Panc1 (cell line): ENCODE results near the gene MYCBP2. TPM values are rescaled to one million over a fixed set of nuclear protein-coding genes. Genes with fewer than 3 reads are reported as not detected.

Experiments
- ATAC-seq: fragments of 200-7000 bp; cut with Tn5 transposase; 2 replicates; pipeline ENCODE4 v1.9.1; 2020; ENCODE audit warnings: mild to moderate bottlenecking, moderate library complexity
- BruUV-seq: library from RNA; stranded (reverse); fragments of 400-500 nt; replicated peaks from 2 replicates; lab custom pipeline; 2021; lab: Mats Ljungman, UMichigan
- CTCF ChIA-PET: fragments of 300-600 bp; sonication (Branson Sonifier 250); formaldehyde crosslinking; loops from one replicate; lab custom pipeline; 2022; ENCODE audit warnings: antibody characterized with exemption; lab: Charles Lee
- POLR2A ChIA-PET: fragments of 300-600 bp; sonication (Branson Sonifier 250); formaldehyde crosslinking; loops from one replicate; lab custom pipeline; 2022; ENCODE audit warnings: antibody characterized with exemption; lab: Charles Lee
- DNase-seq: peaks from one replicate; pipeline ENCODE4 v3.0.0-alpha.2; 2010; ENCODE audit warnings: low read depth, low spot score
- H3K27ac ChIP-seq: 2 replicates; pipeline ENCODE4 v1.5.1; 2011; ENCODE audit warnings: mild to moderate bottlenecking, low read length, inconsistent platforms
- H3K27me3 ChIP-seq: fragments of 200-500 bp; sonication (Bioruptor generic); 2 replicates; pipeline ENCODE4 v1.6.0; 2014; ENCODE audit warnings: low read length, inconsistent platforms; ENCODE audit not compliant: control insufficient read depth, insufficient read depth
- H3K36me3 ChIP-seq: fragments of 200-500 bp; sonication (Bioruptor generic); 2 replicates; pipeline ENCODE4 v1.5.1; 2014; ENCODE audit warnings: inconsistent platforms, mild to moderate bottlenecking, low read length, moderate library complexity; ENCODE audit not compliant: control insufficient read depth, insufficient read depth
- H3K4me1 ChIP-seq: 2 replicates; pipeline ENCODE4 v1.5.1; 2011; ENCODE audit warnings: inconsistent platforms, mild to moderate bottlenecking, low read length, moderate library complexity; ENCODE audit not compliant: control insufficient read depth, insufficient read depth
- H3K4me3 ChIP-seq, 2 experiments: 2 replicates each; pipeline ENCODE4 v1.5.1; 2011 to 2012; ENCODE audit warnings: low read depth in 2 of 2, low read length in 2 of 2, mild to moderate bottlenecking in 2 of 2, inconsistent platforms in 1 of 2, moderate library complexity in 1 of 2
- H3K9me3 ChIP-seq: fragments of 200-500 bp; sonication (Bioruptor generic); 2 replicates; pipeline ENCODE4 v1.5.1; 2014; ENCODE audit warnings: low read depth, mild to moderate bottlenecking, inconsistent platforms, low read length, moderate library complexity; ENCODE audit not compliant: control insufficient read depth, insufficient read depth
- POLR2AphosphoS5 ChIP-seq: IDR thresholded peaks from 2 replicates; pipeline ENCODE4 v1.6.1; 2012; ENCODE audit warnings: mild to moderate bottlenecking, low read depth, low read length, moderate library complexity
- SIN3A ChIP-seq: IDR thresholded peaks from 2 replicates; pipeline ENCODE4 v1.6.1; 2012; ENCODE audit warnings: low read depth, mild to moderate bottlenecking, low read length, moderate library complexity, borderline replicate concordance; ENCODE audit not compliant: insufficient read depth
- TCF7L2 ChIP-seq: IDR thresholded peaks from 2 replicates; pipeline ENCODE4 v1.6.1; 2011; ENCODE audit warnings: mild to moderate bottlenecking, low read depth, low read length, inconsistent platforms
- in situ Hi-C: cut with HindIII; loops from 2 replicates; pipeline ENCODE4 v1.10.0; 2016; ENCODE audit warnings: low sequenced_read_pairs, low pct_unique_long_range_greater_than_20kb
- intact Hi-C: fragments of 100-400 bp; cut with micrococcal nuclease; formaldehyde crosslinking; loops from one replicate; pipeline ENCODE4 v1.10.0; 2022; ENCODE audit not compliant: unreplicated experiment
- total RNA-seq: library from RNA; stranded (reverse); gene quantifications from one replicate; pipeline ENCODE4 v1.2.1, GENCODE V29; 2021; ENCODE audit not compliant: unreplicated experiment
- TF ChIP-seq, protein P1 (sequence below), 2 experiments: IDR thresholded peaks; 2 replicates each; pipeline ENCODE4 v1.6.1; 2011 to 2012; ENCODE audit warnings: low read depth in 2 of 2, control low read depth in 1 of 2, low read length in 1 of 2, mild to moderate bottlenecking in 1 of 2, moderate library complexity in 1 of 2; ENCODE audit not compliant: insufficient read depth in 1 of 2
- TF ChIP-seq, protein P2 (sequence below): fragments of 450-650 bp; IDR thresholded peaks from 2 replicates; pipeline ENCODE4 v1.5.1; 2017; ENCODE audit warnings: mild to moderate bottlenecking

MYCBP2 gene
- total RNA-seq, 1 experiment from 2014 or later: 41.4 TPM

GRCh38 chr13:77274126-77274525 is 52.8 kb downstream of the MYCBP2 start:
- no peaks in the 10 kb centered on the region for H3K27me3 ChIP-seq
- intact Hi-C loops (no loop called here), in situ Hi-C loops (no loop called here)
- H3K27ac ChIP-seq: no peak overlapping the region
- CTCF ChIA-PET: no interaction called here
- H3K9me3 ChIP-seq: no peaks in the 10 kb centered on the region
- ATAC-seq (no peak), DNase-seq (no peak)
- BruUV-seq: no TSS peak
- H3K4me1 ChIP-seq: no peaks in the 10 kb centered on the region
- POLR2A ChIA-PET: no interaction called here
- TF ChIP-seq SIN3A: no peak
- H3K36me3 ChIP-seq: no peaks in the 10 kb centered on the region; the same call in 1 of the 2 replicates
- H3K4me3 ChIP-seq: no peak overlapping the region

GRCh38 chr13:77269141-77269540 is 57.8 kb downstream of the MYCBP2 start:
- Histone ChIP-seq H3K27ac (no peak overlapping the region), H3K4me1 (no peaks in the 10 kb centered on the region), H3K36me3 (no peaks in the 10 kb centered on the region; the same call in 1 of the 2 replicates), H3K27me3 (no peaks in the 10 kb centered on the region), H3K9me3 (no peaks in the 10 kb centered on the region), H3K4me3 (no peak overlapping the region)
- ChIA-PET CTCF (no interaction called here), POLR2A (no interaction called here)
- no TSS peak for BruUV-seq
- TF ChIP-seq TCF7L2 (no peak), SIN3A (no peak), POLR2AphosphoS5 (no peak)
- TF ChIP-seq, protein P1, sequence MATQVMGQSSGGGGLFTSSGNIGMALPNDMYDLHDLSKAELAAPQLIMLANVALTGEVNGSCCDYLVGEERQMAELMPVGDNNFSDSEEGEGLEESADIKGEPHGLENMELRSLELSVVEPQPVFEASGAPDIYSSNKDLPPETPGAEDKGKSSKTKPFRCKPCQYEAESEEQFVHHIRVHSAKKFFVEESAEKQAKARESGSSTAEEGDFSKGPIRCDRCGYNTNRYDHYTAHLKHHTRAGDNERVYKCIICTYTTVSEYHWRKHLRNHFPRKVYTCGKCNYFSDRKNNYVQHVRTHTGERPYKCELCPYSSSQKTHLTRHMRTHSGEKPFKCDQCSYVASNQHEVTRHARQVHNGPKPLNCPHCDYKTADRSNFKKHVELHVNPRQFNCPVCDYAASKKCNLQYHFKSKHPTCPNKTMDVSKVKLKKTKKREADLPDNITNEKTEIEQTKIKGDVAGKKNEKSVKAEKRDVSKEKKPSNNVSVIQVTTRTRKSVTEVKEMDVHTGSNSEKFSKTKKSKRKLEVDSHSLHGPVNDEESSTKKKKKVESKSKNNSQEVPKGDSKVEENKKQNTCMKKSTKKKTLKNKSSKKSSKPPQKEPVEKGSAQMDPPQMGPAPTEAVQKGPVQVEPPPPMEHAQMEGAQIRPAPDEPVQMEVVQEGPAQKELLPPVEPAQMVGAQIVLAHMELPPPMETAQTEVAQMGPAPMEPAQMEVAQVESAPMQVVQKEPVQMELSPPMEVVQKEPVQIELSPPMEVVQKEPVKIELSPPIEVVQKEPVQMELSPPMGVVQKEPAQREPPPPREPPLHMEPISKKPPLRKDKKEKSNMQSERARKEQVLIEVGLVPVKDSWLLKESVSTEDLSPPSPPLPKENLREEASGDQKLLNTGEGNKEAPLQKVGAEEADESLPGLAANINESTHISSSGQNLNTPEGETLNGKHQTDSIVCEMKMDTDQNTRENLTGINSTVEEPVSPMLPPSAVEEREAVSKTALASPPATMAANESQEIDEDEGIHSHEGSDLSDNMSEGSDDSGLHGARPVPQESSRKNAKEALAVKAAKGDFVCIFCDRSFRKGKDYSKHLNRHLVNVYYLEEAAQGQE (IDR thresholded peaks at IDR 0.05; ENCODE audit: insufficient read depth in 1 of 2, low read depth in 2 of 2, low read length in 1 of 2): no peak
- TF ChIP-seq, protein P2, sequence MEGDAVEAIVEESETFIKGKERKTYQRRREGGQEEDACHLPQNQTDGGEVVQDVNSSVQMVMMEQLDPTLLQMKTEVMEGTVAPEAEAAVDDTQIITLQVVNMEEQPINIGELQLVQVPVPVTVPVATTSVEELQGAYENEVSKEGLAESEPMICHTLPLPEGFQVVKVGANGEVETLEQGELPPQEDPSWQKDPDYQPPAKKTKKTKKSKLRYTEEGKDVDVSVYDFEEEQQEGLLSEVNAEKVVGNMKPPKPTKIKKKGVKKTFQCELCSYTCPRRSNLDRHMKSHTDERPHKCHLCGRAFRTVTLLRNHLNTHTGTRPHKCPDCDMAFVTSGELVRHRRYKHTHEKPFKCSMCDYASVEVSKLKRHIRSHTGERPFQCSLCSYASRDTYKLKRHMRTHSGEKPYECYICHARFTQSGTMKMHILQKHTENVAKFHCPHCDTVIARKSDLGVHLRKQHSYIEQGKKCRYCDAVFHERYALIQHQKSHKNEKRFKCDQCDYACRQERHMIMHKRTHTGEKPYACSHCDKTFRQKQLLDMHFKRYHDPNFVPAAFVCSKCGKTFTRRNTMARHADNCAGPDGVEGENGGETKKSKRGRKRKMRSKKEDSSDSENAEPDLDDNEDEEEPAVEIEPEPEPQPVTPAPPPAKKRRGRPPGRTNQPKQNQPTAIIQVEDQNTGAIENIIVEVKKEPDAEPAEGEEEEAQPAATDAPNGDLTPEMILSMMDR: no peak
- intact Hi-C loops (no loop called here), in situ Hi-C loops (no loop called here)
- ATAC-seq (no peak), DNase-seq (no peak)

GRCh38 chr13:77267362-77267761 is 59.5 kb downstream of the MYCBP2 start:
- POLR2A ChIA-PET: no interaction called here
- ATAC-seq (no peak), DNase-seq (no peak)
- in situ Hi-C loops (no loop called here), intact Hi-C loops (no loop called here)
- Histone ChIP-seq H3K27ac (no peak overlapping the region), H3K36me3 (no peaks in the 10 kb centered on the region; the same call in 1 of the 2 replicates), H3K9me3 (no peaks in the 10 kb centered on the region), H3K4me1 (no peaks in the 10 kb centered on the region), H3K4me3 (no peak overlapping the region), H3K27me3 (no peaks in the 10 kb centered on the region)
- TF ChIP-seq, protein P2: no peak
- TF ChIP-seq, protein P1 (IDR thresholded peaks at IDR 0.05; ENCODE audit: insufficient read depth in 1 of 2, low read depth in 2 of 2, low read length in 1 of 2): no peak
- TF ChIP-seq TCF7L2 (no peak), SIN3A (no peak), POLR2AphosphoS5 (no peak)
- no TSS peak for BruUV-seq
- CTCF ChIA-PET: no interaction called here
